Keratinocyte (primary cell): ENCODE measurements around the gene GNB5. TPM values are rescaled to one million over a fixed set of nuclear protein-coding genes. Genes with fewer than 3 reads are reported as not detected.
A peak's percentile ranks its signal among the peaks of the same experiment; 100 is the strongest.

Experiments
- DNase-seq: peaks from one replicate; pipeline ENCODE4 v3.0.0-alpha.2; 2011; ENCODE audit warnings: low read depth, missing footprints, low spot score
- FAIRE-seq: peaks from 2 replicates; lab custom pipeline; 2011; peaks lifted over from hg19 to GRCh38; lab: Jason Lieb, UNC
- H2AFZ ChIP-seq: 2 replicates; pipeline ENCODE4 v1.6.0; 2012; ENCODE audit warnings: low read length, control low read depth, inconsistent platforms; ENCODE audit not compliant: control insufficient read depth
- H3K27ac ChIP-seq: 2 replicates; pipeline ENCODE4 v1.5.1; 2011; ENCODE audit warnings: low read length; ENCODE audit not compliant: control insufficient read depth, insufficient read depth
- H3K27me3 ChIP-seq: 3 replicates; pipeline ENCODE4 v1.6.0; 2011; ENCODE audit warnings: low read length; ENCODE audit not compliant: control insufficient read depth, insufficient read depth; ENCODE audit errors: extremely low read depth
- H3K36me3 ChIP-seq, 2 experiments: 2 replicates in 1 of 2; 3 replicates in 1 of 2; pipeline ENCODE4 v1.5.1; 2011; ENCODE audit warnings: low read length in 2 of 2, mild to moderate bottlenecking in 1 of 2; ENCODE audit not compliant: control insufficient read depth in 2 of 2, insufficient read depth in 2 of 2; ENCODE audit errors: extremely low read depth in 1 of 2
- H3K4me1 ChIP-seq: 3 replicates; pipeline ENCODE4 v1.5.1; 2011; ENCODE audit warnings: low read length; ENCODE audit not compliant: control insufficient read depth, insufficient read depth; ENCODE audit errors: extremely low read depth
- H3K4me2 ChIP-seq: 3 replicates; pipeline ENCODE4 v1.6.0; 2011; ENCODE audit warnings: low read depth, low read length; ENCODE audit not compliant: control insufficient read depth, insufficient read depth; ENCODE audit errors: extremely low read depth
- H3K4me3 ChIP-seq, 3 experiments: fragments of 200-600 bp in 1 of 3; sonication (generic) in 1 of 3; 2 replicates in 2 of 3; 3 replicates in 1 of 3; pipeline ENCODE4 v1.5.1; 2011 to 2016; ENCODE audit warnings: low read length in 3 of 3, mild to moderate bottlenecking in 3 of 3, control low read depth in 2 of 3, inconsistent platforms in 1 of 3, low read depth in 1 of 3, mixed read lengths in 1 of 3, mixed run types in 1 of 3, moderate library complexity in 1 of 3; ENCODE audit not compliant: control insufficient read depth in 2 of 3, insufficient read depth in 2 of 3; ENCODE audit errors: extremely low read depth in 1 of 3
- H3K79me2 ChIP-seq: 2 replicates; pipeline ENCODE4 v1.6.0; 2012; ENCODE audit warnings: low read length; ENCODE audit not compliant: control insufficient read depth, insufficient read depth
- H3K9ac ChIP-seq: 3 replicates; pipeline ENCODE4 v1.6.0; 2011; ENCODE audit warnings: low read length; ENCODE audit not compliant: control insufficient read depth, insufficient read depth; ENCODE audit errors: extremely low read depth
- H3K9me1 ChIP-seq: 3 replicates; pipeline ENCODE4 v1.6.0; 2011; ENCODE audit warnings: low read length; ENCODE audit not compliant: control insufficient read depth, insufficient read depth; ENCODE audit errors: extremely low read depth
- H3K9me3 ChIP-seq: 2 replicates; pipeline ENCODE4 v1.5.1; 2012; ENCODE audit warnings: low read depth, low read length; ENCODE audit not compliant: control insufficient read depth
- H4K20me1 ChIP-seq: 3 replicates; pipeline ENCODE4 v1.6.0; 2011; ENCODE audit warnings: low read length; ENCODE audit not compliant: control insufficient read depth, insufficient read depth; ENCODE audit errors: extremely low read depth
- EZH2 ChIP-seq: IDR thresholded peaks from one replicate; pipeline ENCODE4 v1.6.1; 2012; ENCODE audit warnings: inconsistent platforms, mild to moderate bottlenecking, low read length, moderate library complexity
- dilution Hi-C: fragments of 300-500 bp; cut with MboI; formaldehyde crosslinking; loops from one replicate; pipeline ENCODE4 v1.7.0; 2020; ENCODE audit warnings: low sequenced_read_pairs; ENCODE audit not compliant: extremely low pct_ligation_motif_present
- polyA plus RNA-seq, 5 experiments: library from polyadenylated mRNA; depleted of rRNA in 3 of 5; stranded (reverse) in 3 of 5; stranded (forward) in 1 of 5; unstranded in 1 of 5; fragments of >200 nt; gene quantifications; 1 replicate in 1 of 5; 2 replicates in 3 of 5; 3 replicates in 1 of 5; pipeline versions ENCODE4 v1.2.1 to v1.2.3, GENCODE V29; 2011 to 2012; ENCODE audit warnings: missing spikeins in 2 of 5, low read depth in 1 of 5, low replicate concordance in 1 of 5
- TF ChIP-seq, protein P1 (sequence below), 3 experiments: IDR thresholded peaks in 1 of 3; conservative IDR thresholded peaks in 1 of 3; optimal IDR thresholded peaks in 1 of 3; 2 replicates in 2 of 3; 3 replicates in 1 of 3; pipeline versions ENCODE3 to v1.5.1; 2011; ENCODE audit warnings: low read length in 3 of 3, mild to moderate bottlenecking in 3 of 3, moderate library complexity in 2 of 3, control low read depth in 1 of 3, inconsistent platforms in 1 of 3; ENCODE audit not compliant: insufficient read depth in 2 of 3; ENCODE audit errors: extremely low read depth in 1 of 3

Gene GNB5
- polyA plus RNA-seq, 1 donor (not counting 4 experiments of a cell fraction or from before 2014, with no cell fraction given), result 25.8 TPM

DNA sequence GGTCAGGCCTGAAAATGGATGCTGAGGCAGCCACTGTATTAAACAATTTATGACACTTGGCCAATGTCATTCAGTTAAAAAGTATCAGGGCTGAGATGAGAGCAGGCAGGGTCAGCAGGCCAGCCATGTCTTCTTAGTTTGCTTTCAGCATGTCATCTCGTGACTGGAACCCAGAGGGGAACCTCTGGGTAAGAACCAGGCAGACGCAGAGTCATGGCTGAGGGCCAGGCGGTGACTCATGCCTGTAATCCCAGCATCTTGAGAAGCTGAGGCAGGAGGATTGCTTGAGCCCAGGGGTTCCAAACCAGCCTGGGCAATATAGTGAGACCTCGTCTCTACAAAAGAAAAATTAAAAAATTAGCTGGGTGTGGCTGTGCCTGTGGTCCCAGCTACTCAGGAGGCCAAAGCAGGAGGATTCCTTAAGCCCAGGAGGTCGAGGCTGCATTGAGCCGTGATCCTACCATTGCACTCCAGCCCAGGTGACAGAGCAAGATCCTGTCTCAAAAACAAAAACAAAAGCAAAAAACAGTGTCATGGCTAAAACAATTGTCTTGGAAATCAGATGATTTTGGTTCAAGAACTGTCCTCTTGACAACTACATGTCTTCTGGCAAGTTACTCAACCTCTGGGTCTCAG, 90.3 kb downstream of the GNB5 start:
- peak; percentile 81 for FAIRE-seq
- Histone ChIP-seq H3K4me2 (peak overlapping the region; percentile 19), H3K27me3 (no peaks in the 10 kb centered on the region), H3K9me3 (no peaks in the 10 kb centered on the region), H3K4me1 (peaks cover 29% of the 10 kb centered on the region), H3K4me3 (no peak overlapping the region), H3K9ac (no peak overlapping the region), H3K36me3 (no peaks in the 10 kb centered on the region), H4K20me1 (no peaks in the 10 kb centered on the region), H3K79me2 (no peaks in the 10 kb centered on the region), H2AFZ (peak overlapping the region; percentile 23), H3K27ac (no peak overlapping the region), H3K9me1 (no peaks in the 10 kb centered on the region)
- no peak for TF ChIP-seq EZH2
- TF ChIP-seq, protein P1, sequence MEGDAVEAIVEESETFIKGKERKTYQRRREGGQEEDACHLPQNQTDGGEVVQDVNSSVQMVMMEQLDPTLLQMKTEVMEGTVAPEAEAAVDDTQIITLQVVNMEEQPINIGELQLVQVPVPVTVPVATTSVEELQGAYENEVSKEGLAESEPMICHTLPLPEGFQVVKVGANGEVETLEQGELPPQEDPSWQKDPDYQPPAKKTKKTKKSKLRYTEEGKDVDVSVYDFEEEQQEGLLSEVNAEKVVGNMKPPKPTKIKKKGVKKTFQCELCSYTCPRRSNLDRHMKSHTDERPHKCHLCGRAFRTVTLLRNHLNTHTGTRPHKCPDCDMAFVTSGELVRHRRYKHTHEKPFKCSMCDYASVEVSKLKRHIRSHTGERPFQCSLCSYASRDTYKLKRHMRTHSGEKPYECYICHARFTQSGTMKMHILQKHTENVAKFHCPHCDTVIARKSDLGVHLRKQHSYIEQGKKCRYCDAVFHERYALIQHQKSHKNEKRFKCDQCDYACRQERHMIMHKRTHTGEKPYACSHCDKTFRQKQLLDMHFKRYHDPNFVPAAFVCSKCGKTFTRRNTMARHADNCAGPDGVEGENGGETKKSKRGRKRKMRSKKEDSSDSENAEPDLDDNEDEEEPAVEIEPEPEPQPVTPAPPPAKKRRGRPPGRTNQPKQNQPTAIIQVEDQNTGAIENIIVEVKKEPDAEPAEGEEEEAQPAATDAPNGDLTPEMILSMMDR (optimal IDR thresholded peaks at IDR 0.05 in 1 of 3, IDR thresholded peaks at IDR 0.05 in 1 of 3, conservative IDR thresholded peaks at IDR 0.05 in 1 of 3; ENCODE audit: extremely low read depth in 1 of 3, insufficient read depth in 2 of 3, low read length in 3 of 3), result no peak
- no peak for DNase-seq
- dilution Hi-C loops, result no loop called here

DNA sequence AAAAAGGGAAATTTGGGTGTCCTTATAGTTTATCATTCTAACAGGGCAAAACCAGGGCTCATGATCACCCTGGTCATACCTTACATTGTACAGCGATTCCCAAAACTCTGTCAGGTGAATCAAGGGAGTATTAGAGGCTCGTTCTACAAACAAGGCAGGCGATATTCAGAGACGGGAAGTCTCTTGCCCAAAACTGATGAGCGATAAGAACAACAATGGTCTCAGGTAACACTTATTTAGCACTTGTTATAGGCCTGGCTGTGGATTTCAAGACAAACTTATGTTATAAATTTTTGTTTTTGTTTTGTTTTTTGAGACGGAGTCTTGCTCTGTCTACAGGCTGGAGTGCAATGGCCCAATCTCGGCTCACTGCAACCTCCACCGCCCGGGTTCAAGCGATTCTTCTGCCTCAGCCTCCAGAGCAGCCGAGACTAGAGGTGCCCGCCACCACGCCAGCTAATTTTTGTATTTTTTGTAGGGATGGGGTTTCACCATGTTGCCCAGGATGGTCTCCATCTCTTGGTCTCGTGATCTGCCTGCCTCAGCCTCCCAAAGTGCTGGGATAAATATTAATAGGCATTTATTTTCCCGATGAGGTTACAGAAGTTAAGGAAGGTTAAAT, 91.4 kb downstream of the GNB5 start:
- Histone ChIP-seq H2AFZ (no peak overlapping the region), H3K4me1 (peaks cover 31% of the 10 kb centered on the region), H3K79me2 (no peaks in the 10 kb centered on the region), H4K20me1 (no peaks in the 10 kb centered on the region), H3K4me2 (no peak overlapping the region), H3K9me1 (no peaks in the 10 kb centered on the region), H3K36me3 (no peaks in the 10 kb centered on the region), H3K9ac (no peak overlapping the region), H3K27ac (no peak overlapping the region), H3K9me3 (no peaks in the 10 kb centered on the region), H3K4me3 (no peak overlapping the region), H3K27me3 (no peaks in the 10 kb centered on the region)
- DNase-seq (no peak), FAIRE-seq (no peak)
- TF ChIP-seq EZH2, result no peak
- TF ChIP-seq, protein P1 (optimal IDR thresholded peaks at IDR 0.05 in 1 of 3, IDR thresholded peaks at IDR 0.05 in 1 of 3, conservative IDR thresholded peaks at IDR 0.05 in 1 of 3; ENCODE audit: extremely low read depth in 1 of 3, insufficient read depth in 2 of 3, low read length in 3 of 3), result no peak
- dilution Hi-C loops, result no loop called here
